ENCODE results near the gene APOA5. TPM values are rescaled to one million over a fixed set of nuclear protein-coding genes. Genes with fewer than 3 reads are reported as not detected.

Gene APOA5
- total and polyA plus RNA-seq, 4 donors = not detected

- peaks cover 28% of the 10 kb centered on the region for H3K4me1 ChIP-seq (ENCODE audit: control insufficient read depth, insufficient read depth, low read length)
- no peak for DNase-seq (ENCODE audit: low read depth in 4 of 6, low spot score in 6 of 6)
- WGBS (ENCODE audit: insufficient coverage) = 90% methylated on average over 3 of the region's 4 CpGs
- no peak overlapping the region for H3K27ac ChIP-seq (ENCODE audit: low read depth, low read length)
- H3K36me3 ChIP-seq (ENCODE audit: control insufficient read depth, insufficient read depth, low read length) = peaks cover 17% of the 10 kb centered on the region
- H3K27me3 ChIP-seq (ENCODE audit: control insufficient read depth, insufficient read depth, low read length) = no peaks in the 10 kb centered on the region
- H3K4me3 ChIP-seq (ENCODE audit: low read depth, low read length) = no peak overlapping the region
- no peaks in the 10 kb centered on the region for H3K9me3 ChIP-seq (ENCODE audit: control insufficient read depth, insufficient read depth, low read length)
Observed at GRCh38 chr11:116788975-116789374, 2.7 kb downstream of the APOA5 start.

- H3K27me3 ChIP-seq (ENCODE audit: control insufficient read depth, insufficient read depth, low read length) = no peaks in the 10 kb centered on the region
- WGBS (ENCODE audit: insufficient coverage) = no CpG with 5 or more reads among the region's 4 CpGs
- peaks cover 20% of the 10 kb centered on the region for H3K36me3 ChIP-seq (ENCODE audit: control insufficient read depth, insufficient read depth, low read length)
- H3K4me1 ChIP-seq (ENCODE audit: control insufficient read depth, insufficient read depth, low read length) = peaks cover 28% of the 10 kb centered on the region
- H3K9me3 ChIP-seq (ENCODE audit: control insufficient read depth, insufficient read depth, low read length) = no peaks in the 10 kb centered on the region
- DNase-seq (ENCODE audit: low read depth in 4 of 6, low spot score in 6 of 6) = no peak
- H3K4me3 ChIP-seq (ENCODE audit: low read depth, low read length) = peak overlapping the region; percentile 86
- no peak overlapping the region for H3K27ac ChIP-seq (ENCODE audit: low read depth, low read length)
Observed at GRCh38 chr11:116788534-116788933, 3.1 kb downstream of the APOA5 start.

- Histone ChIP-seq H3K27ac (ENCODE audit: low read depth, low read length) (peak within 1 kb of the TSS; percentile 81), H3K9me3 (ENCODE audit: control insufficient read depth, insufficient read depth, low read length) (no peaks in the 10 kb centered on the region), H3K27me3 (ENCODE audit: control insufficient read depth, insufficient read depth, low read length) (no peaks in the 10 kb centered on the region), H3K4me3 (ENCODE audit: low read depth, low read length) (peak within 1 kb of the TSS; percentile 86), H3K4me1 (ENCODE audit: control insufficient read depth, insufficient read depth, low read length) (peaks cover 28% of the 10 kb centered on the region), H3K36me3 (ENCODE audit: control insufficient read depth, insufficient read depth, low read length) (peaks cover 26% of the 10 kb centered on the region)
- under 1% methylated on average over 56 of the region's 56 CpGs for WGBS (ENCODE audit: insufficient coverage)
- peak; percentile 69 to 96 (median 74) for DNase-seq (ENCODE audit: low read depth in 4 of 6, low spot score in 6 of 6)
Observed at GRCh38 chr11:116787786-116788486, 3.7 kb downstream of the APOA5 start, which contains the start of gene ZPR1. Gene ZPR1 (minus strand): TSS chr11:116788023. CDS start chr11:116787990, 33 bp downstream.

- Histone ChIP-seq H3K27me3 (ENCODE audit: control insufficient read depth, insufficient read depth, low read length) (no peaks in the 10 kb centered on the region), H3K9me3 (ENCODE audit: control insufficient read depth, insufficient read depth, low read length) (no peaks in the 10 kb centered on the region), H3K4me3 (ENCODE audit: low read depth, low read length) (peak overlapping the region; percentile 86), H3K36me3 (ENCODE audit: control insufficient read depth, insufficient read depth, low read length) (peaks cover 29% of the 10 kb centered on the region), H3K4me1 (ENCODE audit: control insufficient read depth, insufficient read depth, low read length) (peaks cover 28% of the 10 kb centered on the region), H3K27ac (ENCODE audit: low read depth, low read length) (no peak overlapping the region)
- 0% methylated on average over 13 of the region's 15 CpGs for WGBS (ENCODE audit: insufficient coverage)
- no peak for DNase-seq (ENCODE audit: low read depth in 4 of 6, low spot score in 6 of 6)
Observed at GRCh38 chr11:116787436-116787785, 4.3 kb downstream of the APOA5 start.

GRCh38 chr11:116786966-116787365 lies 4.7 kb downstream of the APOA5 start:
- H3K36me3 ChIP-seq (ENCODE audit: control insufficient read depth, insufficient read depth, low read length) = peaks cover 32% of the 10 kb centered on the region
- no peak overlapping the region for H3K27ac ChIP-seq (ENCODE audit: low read depth, low read length)
- peak overlapping the region; percentile 86 for H3K4me3 ChIP-seq (ENCODE audit: low read depth, low read length)
- H3K4me1 ChIP-seq (ENCODE audit: control insufficient read depth, insufficient read depth, low read length) = peaks cover 28% of the 10 kb centered on the region
- DNase-seq (ENCODE audit: low read depth in 4 of 6, low spot score in 6 of 6) = no peak
- no peaks in the 10 kb centered on the region for H3K9me3 ChIP-seq (ENCODE audit: control insufficient read depth, insufficient read depth, low read length)
- no CpG with 5 or more reads among the region's 5 CpGs for WGBS (ENCODE audit: insufficient coverage)
- H3K27me3 ChIP-seq (ENCODE audit: control insufficient read depth, insufficient read depth, low read length) = no peaks in the 10 kb centered on the region

GRCh38 chr11:116786326-116786725 lies 5.4 kb downstream of the APOA5 start:
- no peak for DNase-seq (ENCODE audit: low read depth in 4 of 6, low spot score in 6 of 6)
- WGBS (ENCODE audit: insufficient coverage) = 79% methylated on average over 2 of the region's 2 CpGs
- H3K4me3 ChIP-seq (ENCODE audit: low read depth, low read length) = no peak overlapping the region
- no peak overlapping the region for H3K27ac ChIP-seq (ENCODE audit: low read depth, low read length)
- H3K4me1 ChIP-seq (ENCODE audit: control insufficient read depth, insufficient read depth, low read length) = peaks cover 23% of the 10 kb centered on the region
- H3K36me3 ChIP-seq (ENCODE audit: control insufficient read depth, insufficient read depth, low read length) = peaks cover 37% of the 10 kb centered on the region
- H3K27me3 ChIP-seq (ENCODE audit: control insufficient read depth, insufficient read depth, low read length) = no peaks in the 10 kb centered on the region
- no peaks in the 10 kb centered on the region for H3K9me3 ChIP-seq (ENCODE audit: control insufficient read depth, insufficient read depth, low read length)

- Histone ChIP-seq H3K4me1 (ENCODE audit: control insufficient read depth, insufficient read depth, low read length) (peaks cover 8% of the 10 kb centered on the region), H3K27ac (ENCODE audit: low read depth, low read length) (no peak overlapping the region), H3K27me3 (ENCODE audit: control insufficient read depth, insufficient read depth, low read length) (no peaks in the 10 kb centered on the region), H3K4me3 (ENCODE audit: low read depth, low read length) (no peak overlapping the region), H3K9me3 (ENCODE audit: control insufficient read depth, insufficient read depth, low read length) (no peaks in the 10 kb centered on the region), H3K36me3 (ENCODE audit: control insufficient read depth, insufficient read depth, low read length) (peaks cover 58% of the 10 kb centered on the region)
- 96% methylated on average over 4 of the region's 4 CpGs for WGBS (ENCODE audit: insufficient coverage)
- no peak for DNase-seq (ENCODE audit: low read depth in 4 of 6, low spot score in 6 of 6)
Observed at GRCh38 chr11:116782728-116783127, 9.0 kb downstream of the APOA5 start.

- Histone ChIP-seq H3K4me3 (ENCODE audit: low read depth, low read length) (no peak overlapping the region), H3K9me3 (ENCODE audit: control insufficient read depth, insufficient read depth, low read length) (no peaks in the 10 kb centered on the region), H3K27me3 (ENCODE audit: control insufficient read depth, insufficient read depth, low read length) (no peaks in the 10 kb centered on the region), H3K27ac (ENCODE audit: low read depth, low read length) (no peak overlapping the region), H3K36me3 (ENCODE audit: control insufficient read depth, insufficient read depth, low read length) (peaks cover 40% of the 10 kb centered on the region), H3K4me1 (ENCODE audit: control insufficient read depth, insufficient read depth, low read length) (no peaks in the 10 kb centered on the region)
- no peak for DNase-seq (ENCODE audit: low read depth in 4 of 6, low spot score in 6 of 6)
- 100% methylated on average over 4 of the region's 4 CpGs for WGBS (ENCODE audit: insufficient coverage)
Observed at GRCh38 chr11:116778556-116778955, 13.1 kb downstream of the APOA5 start.

GRCh38 chr11:116777056-116777455 lies 14.6 kb downstream of the APOA5 start:
- WGBS (ENCODE audit: insufficient coverage) = 91% methylated on average over 5 of the region's 7 CpGs
- Histone ChIP-seq H3K27ac (ENCODE audit: low read depth, low read length) (no peak overlapping the region), H3K4me3 (ENCODE audit: low read depth, low read length) (no peak overlapping the region), H3K9me3 (ENCODE audit: control insufficient read depth, insufficient read depth, low read length) (no peaks in the 10 kb centered on the region), H3K36me3 (ENCODE audit: control insufficient read depth, insufficient read depth, low read length) (peaks cover 29% of the 10 kb centered on the region), H3K27me3 (ENCODE audit: control insufficient read depth, insufficient read depth, low read length) (no peaks in the 10 kb centered on the region), H3K4me1 (ENCODE audit: control insufficient read depth, insufficient read depth, low read length) (peaks cover 3% of the 10 kb centered on the region)
- DNase-seq (ENCODE audit: low read depth in 4 of 6, low spot score in 6 of 6) = no peak

GRCh38 chr11:116776522-116776984 lies 15.1 kb downstream of the APOA5 start:
- Histone ChIP-seq H3K4me3 (ENCODE audit: low read depth, low read length) (no peak overlapping the region), H3K27ac (ENCODE audit: low read depth, low read length) (no peak overlapping the region), H3K36me3 (ENCODE audit: control insufficient read depth, insufficient read depth, low read length) (peaks cover 24% of the 10 kb centered on the region), H3K4me1 (ENCODE audit: control insufficient read depth, insufficient read depth, low read length) (peaks cover 7% of the 10 kb centered on the region), H3K27me3 (ENCODE audit: control insufficient read depth, insufficient read depth, low read length) (no peaks in the 10 kb centered on the region), H3K9me3 (ENCODE audit: control insufficient read depth, insufficient read depth, low read length) (no peaks in the 10 kb centered on the region)
- no peak for DNase-seq (ENCODE audit: low read depth in 4 of 6, low spot score in 6 of 6)

Data from spinal cord (tissue), 10 donors.